HG03135 (cell line): ENCODE measurements around the gene SHH.

Source experiments
- ATAC-seq: cut with Tn5 transposase; IDR thresholded peaks from one replicate; pipeline ENCODE4 v1.9.1; 2021; ENCODE audit warnings: mild to moderate bottlenecking, moderate library complexity; ENCODE audit not compliant: unreplicated experiment

SHH gene

GRCh38 chr7:155794196-155794595, 18.1 kb downstream of the SHH start:
- ATAC-seq: no peak

- ATAC-seq: no peak
Observed at GRCh38 chr7:155793720-155794119, 18.5 kb downstream of the SHH start.

GRCh38 chr7:155792999-155793560, 19.2 kb downstream of the SHH start:
- no peak for ATAC-seq

- ATAC-seq: no peak
Observed at GRCh38 chr7:155792315-155792960, 19.8 kb downstream of the SHH start.

GRCh38 chr7:155791836-155792235, 20.4 kb downstream of the SHH start:
- no peak for ATAC-seq

GRCh38 chr7:155791214-155791737, 21.0 kb downstream of the SHH start:
- no peak for ATAC-seq

- no peak for ATAC-seq
Observed at GRCh38 chr7:155790666-155791065, 21.6 kb downstream of the SHH start.

- no peak for ATAC-seq
Observed at GRCh38 chr7:155789001-155789725, 23.1 kb downstream of the SHH start.

GRCh38 chr7:155788616-155789000, 23.7 kb downstream of the SHH start:
- ATAC-seq: no peak

GRCh38 chr7:155787171-155787851, 25.0 kb downstream of the SHH start:
- no peak for ATAC-seq

GRCh38 chr7:155786491-155786890, 25.8 kb downstream of the SHH start:
- ATAC-seq: no peak

- no peak for ATAC-seq
Observed at GRCh38 chr7:155785536-155785935, 26.7 kb downstream of the SHH start.

- no peak for ATAC-seq
Observed at GRCh38 chr7:155782466-155782865, 29.8 kb downstream of the SHH start.

- ATAC-seq: no peak
Observed at GRCh38 chr7:155781433-155781832, 30.8 kb downstream of the SHH start.

GRCh38 chr7:155780884-155781283, 31.4 kb downstream of the SHH start:
- ATAC-seq: no peak

GRCh38 chr7:155778349-155778748, 33.9 kb downstream of the SHH start:
- no peak for ATAC-seq

GRCh38 chr7:155776606-155777005, 35.7 kb downstream of the SHH start:
- no peak for ATAC-seq

GRCh38 chr7:155775691-155776090, 36.6 kb downstream of the SHH start:
- no peak for ATAC-seq

GRCh38 chr7:155774947-155775346, 37.3 kb downstream of the SHH start:
- ATAC-seq: no peak

- no peak for ATAC-seq
Observed at GRCh38 chr7:155773531-155773930, 38.7 kb downstream of the SHH start.

GRCh38 chr7:155770241-155770640, 42.0 kb downstream of the SHH start:
- no peak for ATAC-seq

- ATAC-seq: no peak
Observed at GRCh38 chr7:155769701-155770100, 42.6 kb downstream of the SHH start.
